Caco-2 (cell line): ENCODE data around the gene TMED5. TPM values are rescaled to one million over a fixed set of nuclear protein-coding genes. Genes with fewer than 3 reads are reported as not detected.

Source experiments
- BruUV-seq: library from RNA; stranded (reverse); fragments of 400-500 nt; replicated peaks from 2 replicates; lab custom pipeline; 2021; lab: Mats Ljungman, UMichigan
- CTCF ChIA-PET: fragments of 300-600 bp; sonication (Branson Sonifier 250); formaldehyde crosslinking; loops from one replicate; lab custom pipeline; 2022; ENCODE audit warnings: antibody characterized with exemption; lab: Charles Lee
- POLR2A ChIA-PET: fragments of 300-600 bp; sonication (Branson Sonifier 250); formaldehyde crosslinking; loops from one replicate; lab custom pipeline; 2022; ENCODE audit warnings: antibody characterized with exemption; lab: Charles Lee
- DNase-seq, 2 experiments: peaks; one replicate each; pipeline versions ENCODE4 v3.0.0 to v3.0.0-alpha.2; 2020 to 2022
- H3K27me3 ChIP-seq: replicated peaks from 2 replicates; pipeline ENCODE4 v1.6.0; 2011; ENCODE audit warnings: low read length; ENCODE audit not compliant: control insufficient read depth, insufficient read depth
- H3K36me3 ChIP-seq: 2 replicates; pipeline ENCODE4 v1.5.1; 2011; ENCODE audit warnings: low read length; ENCODE audit not compliant: control insufficient read depth, insufficient read depth
- H3K4me1 ChIP-seq: fragments of 250-450 bp; sonication (Bioruptor Pico); 2 replicates; pipeline ENCODE4 v1.5.1; 2020; ENCODE audit warnings: mild to moderate bottlenecking
- H3K4me3 ChIP-seq: 2 replicates; pipeline ENCODE4 v1.5.1; 2011; ENCODE audit warnings: low read depth, mild to moderate bottlenecking, control low read depth, low read length
- H3K9me3 ChIP-seq: fragments of 250-450 bp; sonication (Bioruptor Pico); 2 replicates; pipeline ENCODE4 v1.5.1; 2020; ENCODE audit warnings: mild to moderate bottlenecking, moderate library complexity
- H3K27ac Mint-ChIP-seq: one replicate; pipeline ENCODE4 v1.8.0; 2022; ENCODE audit warnings: mixed read lengths; ENCODE audit not compliant: unreplicated experiment
- H3K27me3 Mint-ChIP-seq: one replicate; pipeline ENCODE4 v1.8.0; 2022; ENCODE audit warnings: mixed read lengths; ENCODE audit not compliant: insufficient read depth, unreplicated experiment
- H3K36me3 Mint-ChIP-seq: one replicate; pipeline ENCODE4 v1.8.0; 2022; ENCODE audit warnings: mild to moderate bottlenecking, mixed read lengths; ENCODE audit not compliant: insufficient read depth, unreplicated experiment
- H3K4me1 Mint-ChIP-seq: one replicate; pipeline ENCODE4 v1.8.0; 2022; ENCODE audit warnings: low read depth, mixed read lengths; ENCODE audit not compliant: unreplicated experiment
- H3K4me3 Mint-ChIP-seq: one replicate; pipeline ENCODE4 v1.8.0; 2022; ENCODE audit warnings: mild to moderate bottlenecking, moderate library complexity, mixed read lengths; ENCODE audit not compliant: unreplicated experiment
- H3K9me3 Mint-ChIP-seq: one replicate; pipeline ENCODE4 v1.8.0; 2022; ENCODE audit warnings: mixed read lengths; ENCODE audit not compliant: unreplicated experiment
- intact Hi-C: fragments of 100-400 bp; cut with micrococcal nuclease; formaldehyde crosslinking; loops from one replicate; pipeline ENCODE4 v1.10.0; 2022; ENCODE audit not compliant: unreplicated experiment
- total RNA-seq: library from RNA; stranded (reverse); gene quantifications from 2 replicates; pipeline ENCODE4 v1.2.3, GENCODE V29; 2022
- TF ChIP-seq, protein P1 (sequence below), 2 experiments: fragments of 200-600 bp in 1 of 2; IDR thresholded peaks; 1 replicate in 1 of 2; 2 replicates in 1 of 2; pipeline versions ENCODE4 v1.5.1 to v1.8.0; 2011 to 2022; ENCODE audit warnings: antibody characterized with exemption in 1 of 2, control low read depth in 1 of 2, inconsistent platforms in 1 of 2, low read depth in 1 of 2, low read length in 1 of 2, mild to moderate bottlenecking in 1 of 2, moderate library complexity in 1 of 2; ENCODE audit not compliant: insufficient read depth in 1 of 2, severe bottlenecking in 1 of 2, unreplicated experiment in 1 of 2

TMED5 gene
- total RNA-seq, 1 experiment from 2014 or later: 52.6 TPM

GRCh38 chr1:93137604-93138292 lies 42.5 kb downstream of the TMED5 start:
- no peak for DNase-seq
- Mint-ChIP-seq H3K4me3 (no peak overlapping the region), H3K9me3 (no peaks in the 10 kb centered on the region), H3K4me1 (no peaks in the 10 kb centered on the region), H3K27me3 (no peaks in the 10 kb centered on the region), H3K27ac (no peak overlapping the region), H3K36me3 (peaks cover 25% of the 10 kb centered on the region)
- H3K9me3 ChIP-seq: no peaks in the 10 kb centered on the region
- intact Hi-C loops: no loop called here
- no peaks in the 10 kb centered on the region for H3K27me3 ChIP-seq
- TF ChIP-seq, protein P1, sequence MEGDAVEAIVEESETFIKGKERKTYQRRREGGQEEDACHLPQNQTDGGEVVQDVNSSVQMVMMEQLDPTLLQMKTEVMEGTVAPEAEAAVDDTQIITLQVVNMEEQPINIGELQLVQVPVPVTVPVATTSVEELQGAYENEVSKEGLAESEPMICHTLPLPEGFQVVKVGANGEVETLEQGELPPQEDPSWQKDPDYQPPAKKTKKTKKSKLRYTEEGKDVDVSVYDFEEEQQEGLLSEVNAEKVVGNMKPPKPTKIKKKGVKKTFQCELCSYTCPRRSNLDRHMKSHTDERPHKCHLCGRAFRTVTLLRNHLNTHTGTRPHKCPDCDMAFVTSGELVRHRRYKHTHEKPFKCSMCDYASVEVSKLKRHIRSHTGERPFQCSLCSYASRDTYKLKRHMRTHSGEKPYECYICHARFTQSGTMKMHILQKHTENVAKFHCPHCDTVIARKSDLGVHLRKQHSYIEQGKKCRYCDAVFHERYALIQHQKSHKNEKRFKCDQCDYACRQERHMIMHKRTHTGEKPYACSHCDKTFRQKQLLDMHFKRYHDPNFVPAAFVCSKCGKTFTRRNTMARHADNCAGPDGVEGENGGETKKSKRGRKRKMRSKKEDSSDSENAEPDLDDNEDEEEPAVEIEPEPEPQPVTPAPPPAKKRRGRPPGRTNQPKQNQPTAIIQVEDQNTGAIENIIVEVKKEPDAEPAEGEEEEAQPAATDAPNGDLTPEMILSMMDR (IDR thresholded peaks at IDR 0.05; ENCODE audit: insufficient read depth in 1 of 2, low read depth in 1 of 2, low read length in 1 of 2, severe bottlenecking in 1 of 2, unreplicated experiment in 1 of 2): no peak
- no peaks in the 10 kb centered on the region for H3K36me3 ChIP-seq
- no peaks in the 10 kb centered on the region for H3K4me1 ChIP-seq
- ChIA-PET POLR2A (no interaction called here), CTCF (no interaction called here)
- BruUV-seq: no TSS peak
- H3K4me3 ChIP-seq: no peak overlapping the region

GRCh38 chr1:93136445-93136844 lies 43.8 kb downstream of the TMED5 start:
- ChIA-PET CTCF (no interaction called here), POLR2A (no interaction called here)
- DNase-seq: no peak
- H3K4me3 Mint-ChIP-seq: no peak overlapping the region
- H3K36me3 Mint-ChIP-seq: peaks cover 25% of the 10 kb centered on the region
- no peaks in the 10 kb centered on the region for H3K36me3 ChIP-seq
- no peak overlapping the region for H3K27ac Mint-ChIP-seq
- no peaks in the 10 kb centered on the region for H3K9me3 ChIP-seq
- intact Hi-C loops: no loop called here
- no peaks in the 10 kb centered on the region for H3K4me1 Mint-ChIP-seq
- no peaks in the 10 kb centered on the region for H3K9me3 Mint-ChIP-seq
- no peaks in the 10 kb centered on the region for H3K27me3 Mint-ChIP-seq
- no peaks in the 10 kb centered on the region for H3K27me3 ChIP-seq
- BruUV-seq: no TSS peak
- no peaks in the 10 kb centered on the region for H3K4me1 ChIP-seq
- H3K4me3 ChIP-seq: no peak overlapping the region
- TF ChIP-seq, protein P1 (IDR thresholded peaks at IDR 0.05; ENCODE audit: insufficient read depth in 1 of 2, low read depth in 1 of 2, low read length in 1 of 2, severe bottlenecking in 1 of 2, unreplicated experiment in 1 of 2): no peak

DNA sequence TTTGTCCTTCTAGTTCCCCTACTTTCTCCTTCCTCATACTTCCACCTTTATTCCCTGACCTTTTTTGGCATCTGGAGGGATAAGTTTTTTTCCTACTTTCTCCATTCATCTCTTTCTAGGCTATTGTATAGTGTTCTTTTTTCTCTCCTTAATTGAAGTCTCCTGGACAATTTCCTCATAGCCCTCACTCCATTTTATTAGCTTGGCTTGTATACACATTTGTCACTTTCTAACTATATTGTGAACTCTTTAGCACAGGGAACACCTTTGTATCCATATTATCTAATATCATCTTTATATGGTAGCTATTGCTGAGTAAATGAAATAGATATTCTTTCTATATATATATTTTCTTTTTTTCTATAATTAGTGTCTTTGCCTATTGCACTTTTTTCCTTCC lies 47.6 kb downstream of the TMED5 start:
- POLR2A ChIA-PET: no interaction called here

More for the DNA sequence above, 47.6 kb downstream of the TMED5 start:
- TF ChIP-seq, protein P1 (IDR thresholded peaks at IDR 0.05; ENCODE audit: insufficient read depth in 1 of 2, low read depth in 1 of 2, low read length in 1 of 2, severe bottlenecking in 1 of 2, unreplicated experiment in 1 of 2): no peak
- intact Hi-C loops: no loop called here
- Mint-ChIP-seq H3K9me3 (no peaks in the 10 kb centered on the region), H3K36me3 (peaks cover 25% of the 10 kb centered on the region), H3K27me3 (no peaks in the 10 kb centered on the region), H3K27ac (no peak overlapping the region), H3K4me3 (no peak overlapping the region), H3K4me1 (no peaks in the 10 kb centered on the region)
- no peaks in the 10 kb centered on the region for H3K9me3 ChIP-seq
- H3K4me1 ChIP-seq: no peaks in the 10 kb centered on the region
- DNase-seq: no peak
- no peak overlapping the region for H3K4me3 ChIP-seq
- CTCF ChIA-PET: no interaction called here
- BruUV-seq: no TSS peak
- no peaks in the 10 kb centered on the region for H3K27me3 ChIP-seq
- no peaks in the 10 kb centered on the region for H3K36me3 ChIP-seq
